ENCODE data around the gene CHID1. TPM values are rescaled to one million over a fixed set of nuclear protein-coding genes. Genes with fewer than 3 reads are reported as not detected.

Gene CHID1
- total and polyA plus RNA-seq, 2 of the 8 experiments (the other 6 are each of a cell fraction or from before 2014, with no cell fraction given) = 81.2 to 88.5 TPM

- H3K4me3 ChIP-seq (ENCODE audit: extremely low read depth in 1 of 4, insufficient read depth in 2 of 4, low read depth in 3 of 4, low read length in 4 of 4) = no peak overlapping the region
- POLR2A ChIA-PET (ENCODE audit: partially characterized antibody) = interaction anchor here (0.7 to 2.1 kb wide), 4 partner anchors 9 to 84 kb away, joined by 3 to 7 read pairs (median 4); no protein-coding TSS in a partner anchor
- no peak for TF ChIP-seq YY1 (IDR thresholded peaks at IDR 0.05; ENCODE audit: low read depth, low read length)
- TF ChIP-seq KDM5A (IDR thresholded peaks at IDR 0.05; ENCODE audit: low read length) = no peak
- TF ChIP-seq TEAD4 (IDR thresholded peaks at IDR 0.05; ENCODE audit: low read depth, low read length) = no peak
- TF ChIP-seq BACH1 (IDR thresholded peaks at IDR 0.05; ENCODE audit: low read length) = no peak
- no peak for TF ChIP-seq HDAC2 (IDR thresholded peaks at IDR 0.05; ENCODE audit: borderline replicate concordance in 1 of 2, low read depth in 2 of 2, low read length in 2 of 2)
- TF ChIP-seq MAFK (IDR thresholded peaks at IDR 0.05; ENCODE audit: low read depth, low read length) = no peak
- TF ChIP-seq EGR1 (IDR thresholded peaks at IDR 0.05; ENCODE audit: borderline replicate concordance, low read depth, low read length) = no peak
- TF ChIP-seq, protein P1, sequence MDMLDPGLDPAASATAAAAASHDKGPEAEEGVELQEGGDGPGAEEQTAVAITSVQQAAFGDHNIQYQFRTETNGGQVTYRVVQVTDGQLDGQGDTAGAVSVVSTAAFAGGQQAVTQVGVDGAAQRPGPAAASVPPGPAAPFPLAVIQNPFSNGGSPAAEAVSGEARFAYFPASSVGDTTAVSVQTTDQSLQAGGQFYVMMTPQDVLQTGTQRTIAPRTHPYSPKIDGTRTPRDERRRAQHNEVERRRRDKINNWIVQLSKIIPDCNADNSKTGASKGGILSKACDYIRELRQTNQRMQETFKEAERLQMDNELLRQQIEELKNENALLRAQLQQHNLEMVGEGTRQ (IDR thresholded peaks at IDR 0.05; ENCODE audit: low read length) = no peak
- TF ChIP-seq CBX5 (IDR thresholded peaks at IDR 0.05; ENCODE audit: low read depth, low read length) = no peak
- TF ChIP-seq GABPA (IDR thresholded peaks at IDR 0.05; ENCODE audit: borderline replicate concordance, insufficient read depth, low read length) = no peak
- FAIRE-seq = no peak
- H2AFZ ChIP-seq (ENCODE audit: low read length) = no peak overlapping the region
- H3K23me2 ChIP-seq (ENCODE audit: low read depth, low read length) = peaks cover 5% of the 10 kb centered on the region
- no peak overlapping the region for H3K9ac ChIP-seq (replicated peaks in 1 of 4; ENCODE audit: extremely low read depth in 1 of 4, low read depth in 3 of 4, low read length in 3 of 4)
- no peak overlapping the region for H4K91ac ChIP-seq (replicated peaks; ENCODE audit: insufficient read length, low read length)
- 86% methylated on average over 7 of the region's 7 CpGs; no CpG with 5 or more reads in 1 of the 2 experiments for WGBS, 2 experiments (ENCODE audit: extremely low coverage in 1 of 2, insufficient coverage in 1 of 2, insufficient read length in 1 of 2, insufficient replicate concordance in 2 of 2, low coverage in 1 of 2, low lambda C conversion rate in 2 of 2, missing lambda C conversion rate in 1 of 2)
- H3K36me3 ChIP-seq (ENCODE audit: control insufficient read depth in 2 of 4, insufficient read depth in 4 of 4, low read length in 3 of 4) = peaks cover 0 to 12% (median 2%) of the 10 kb centered on the region in 4 experiments; a peak in 3 of 8 replicates
- no peak overlapping the region for H4K5ac ChIP-seq (ENCODE audit: insufficient read length, low read depth, low read length)
- H3K4ac ChIP-seq (replicated peaks; ENCODE audit: insufficient read length, low read depth, low read length) = no peak overlapping the region
- no peak overlapping the region; a peak in 1 of 4 replicates for H3K4me2 ChIP-seq (ENCODE audit: insufficient read depth in 1 of 2, low read depth in 2 of 2, low read length in 2 of 2)
- H3K23ac ChIP-seq (ENCODE audit: insufficient read length) = no peak overlapping the region
- H2BK120ac ChIP-seq (replicated peaks; ENCODE audit: low read depth, low read length) = no peak overlapping the region
- CTCF ChIA-PET (ENCODE audit: partially characterized antibody) = interaction anchor here (0.6 to 7.1 kb wide), 8 partner anchors 17 to 123 kb away, joined by 3 to 48 read pairs (median 5); partner anchors contain the start of gene CHID1
- no peak overlapping the region for H3K27ac ChIP-seq (ENCODE audit: low read depth, low read length)
- peaks cover 0 to 62% of the 10 kb centered on the region in 2 experiments; a peak in 3 of 4 replicates for H3K79me2 ChIP-seq (ENCODE audit: control insufficient read depth in 1 of 2, insufficient read depth in 2 of 2, low read length in 2 of 2)
- no peaks in the 10 kb centered on the region; a peak in 1 of 7 replicates for H3K27me3 ChIP-seq (replicated peaks in 1 of 4; ENCODE audit: control insufficient read depth in 3 of 4, extremely low read depth in 1 of 4, insufficient read depth in 3 of 4, low read length in 3 of 4)
- H3K79me1 ChIP-seq (ENCODE audit: low read depth, low read length) = peaks cover 18% of the 10 kb centered on the region
- peaks cover 3 to 11% (median 7%) of the 10 kb centered on the region in 4 experiments; a peak in 5 of 7 replicates for H3K4me1 ChIP-seq (replicated peaks in 1 of 4; ENCODE audit: control insufficient read depth in 3 of 4, insufficient read depth in 4 of 4, low read length in 3 of 4)
- H3K56ac ChIP-seq (replicated peaks; ENCODE audit: insufficient read length, low read depth, low read length) = no peak overlapping the region
- no peak overlapping the region for H2BK15ac ChIP-seq (ENCODE audit: low read length)
- H4K8ac ChIP-seq (ENCODE audit: extremely low read depth, insufficient read depth, low read length) = no peak overlapping the region
- H3K9me3 ChIP-seq (ENCODE audit: insufficient read depth in 2 of 2, low read depth in 1 of 2, low read length in 1 of 2) = no peaks in the 10 kb centered on the region
- H3K18ac ChIP-seq (ENCODE audit: extremely low read depth, low read length) = no peak overlapping the region
- H2BK5ac ChIP-seq (ENCODE audit: low read depth, low read length) = no peak overlapping the region
- H2AK5ac ChIP-seq (ENCODE audit: low read depth, low read length) = no peak overlapping the region
- H2BK20ac ChIP-seq (ENCODE audit: low read length) = no peak overlapping the region
- H3K14ac ChIP-seq (ENCODE audit: insufficient read length) = no peak overlapping the region
- H2BK12ac ChIP-seq (ENCODE audit: low read depth, low read length) = no peak overlapping the region
- H4K20me1 ChIP-seq (replicated peaks in 1 of 2; ENCODE audit: control insufficient read depth in 1 of 2, insufficient read depth in 2 of 2, low read length in 2 of 2) = peaks cover 6 to 19% of the 10 kb centered on the region in 2 experiments
- no peak for DNase-seq (ENCODE audit: low read depth in 1 of 2, low spot score in 2 of 2)
Observed at GRCh38 chr11:927871-928270, 17.3 kb upstream of the CHID1 start.
